RPMI7951 (cell line): ENCODE data around the gene CYBA. TPM values are rescaled to one million over a fixed set of nuclear protein-coding genes. Genes with fewer than 3 reads are reported as not detected.

Source experiments
- DNase-seq: peaks from one replicate; pipeline ENCODE4 v3.0.0-alpha.2; 2012; ENCODE audit warnings: low read depth
- total RNA-seq: library from RNA; depleted of rRNA; stranded (reverse); fragments of >200 nt; shearing (Covaris generic); gene quantifications from 2 replicates; pipeline ENCODE4 v1.2.3, GENCODE V29; 2014; rRNA removed

The CYBA gene
- total RNA-seq, result 30.9 and 40.5 TPM in 2 replicates

GRCh38 chr16:88650749-88651275 is at the start of gene CYBA:
Gene CYBA, minus strand, starts transcription at chr16:88651053. Its CDS starts 40 bp downstream, at chr16:88651013.
- peak; percentile 24 for DNase-seq

- no peak for DNase-seq
Observed at GRCh38 chr16:88700322-88700635, 49.4 kb upstream of the CYBA start.

DNA sequence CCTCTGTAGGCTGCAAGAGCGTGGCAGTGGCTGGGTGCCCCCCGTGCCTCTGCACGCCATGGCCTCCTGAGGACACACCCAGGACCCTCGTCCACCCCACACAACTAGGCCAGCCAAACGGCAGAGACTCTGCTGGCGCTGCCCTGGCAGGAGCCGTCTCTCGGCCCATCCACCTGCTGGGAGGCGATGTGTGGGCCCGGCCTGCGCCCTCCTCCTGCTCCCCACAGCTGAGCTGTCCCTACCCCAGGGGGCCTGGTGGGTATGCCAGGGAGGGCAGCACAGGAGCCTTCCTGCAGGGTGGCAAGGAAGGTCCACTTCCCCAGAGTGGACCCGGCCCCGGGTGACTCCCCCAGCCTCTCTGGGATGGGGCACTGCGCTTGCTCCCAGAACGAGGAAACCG is 48.3 kb upstream of the CYBA start:
- no peak for DNase-seq

DNA sequence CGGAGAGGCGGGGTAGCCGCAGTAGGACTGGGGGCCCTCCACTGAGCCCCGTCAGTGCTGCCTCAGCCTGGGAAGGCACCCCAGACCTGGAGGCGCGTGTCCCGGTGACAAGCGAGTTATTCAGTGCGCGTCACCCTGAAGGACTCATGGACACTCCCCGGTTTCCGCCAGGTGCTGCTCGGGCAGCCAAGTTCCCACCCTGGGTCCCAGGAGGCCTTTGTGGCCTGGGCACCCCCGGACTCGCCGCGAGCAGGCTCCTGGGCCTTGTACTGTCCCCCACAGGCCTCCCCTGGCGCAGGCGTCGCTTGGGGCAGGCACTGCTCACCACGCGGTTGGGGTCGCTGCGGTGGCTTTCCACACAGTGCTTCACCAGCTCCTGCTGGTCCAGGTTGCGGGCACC is 47.8 kb upstream of the CYBA start:
- DNase-seq, result no peak

GRCh38 chr16:88697831-88698615 is 47.2 kb upstream of the CYBA start:
- no peak for DNase-seq

GRCh38 chr16:88697116-88697830 is 46.4 kb upstream of the CYBA start:
- DNase-seq, result no peak

DNA sequence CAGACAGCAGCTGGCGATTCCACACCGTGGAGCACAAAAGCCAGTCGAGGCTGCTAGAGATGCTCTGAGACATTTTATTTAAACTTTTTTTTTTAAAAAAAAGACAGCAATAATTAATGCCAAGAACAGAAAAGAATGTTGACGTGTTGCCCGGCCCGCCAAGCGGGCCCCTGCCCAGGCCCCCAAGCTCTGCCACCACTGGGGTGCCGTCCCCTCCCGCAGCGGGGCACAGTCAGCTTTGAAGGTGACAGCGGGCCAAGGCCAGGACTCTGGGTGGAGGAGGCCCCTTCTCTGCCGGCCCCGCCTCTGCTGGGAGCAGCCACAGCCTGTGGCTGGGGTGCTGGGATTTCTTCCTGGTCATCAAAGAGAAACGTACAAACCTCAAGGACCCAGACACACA is 45.6 kb upstream of the CYBA start:
- no peak for DNase-seq

DNA sequence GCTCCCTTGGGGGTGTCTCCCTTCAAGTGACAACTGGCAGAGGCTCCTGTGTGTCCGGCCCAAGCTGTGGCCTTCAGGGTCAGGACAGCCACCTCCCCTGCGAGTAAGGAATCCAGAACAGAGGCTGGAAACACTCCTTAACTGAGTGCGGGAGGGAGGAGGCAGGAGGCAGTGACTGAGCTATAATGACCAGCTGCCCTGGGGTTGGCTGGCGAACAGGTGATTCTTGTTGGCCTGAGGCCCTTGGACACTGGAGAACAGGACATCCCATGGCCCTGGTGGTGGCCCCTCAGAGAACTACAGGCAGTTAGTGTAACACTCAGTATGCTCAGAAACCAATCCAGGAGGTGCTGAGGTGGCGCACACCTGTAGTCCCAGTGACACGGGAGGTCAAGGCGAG is 44.9 kb upstream of the CYBA start:
- no peak for DNase-seq

DNA sequence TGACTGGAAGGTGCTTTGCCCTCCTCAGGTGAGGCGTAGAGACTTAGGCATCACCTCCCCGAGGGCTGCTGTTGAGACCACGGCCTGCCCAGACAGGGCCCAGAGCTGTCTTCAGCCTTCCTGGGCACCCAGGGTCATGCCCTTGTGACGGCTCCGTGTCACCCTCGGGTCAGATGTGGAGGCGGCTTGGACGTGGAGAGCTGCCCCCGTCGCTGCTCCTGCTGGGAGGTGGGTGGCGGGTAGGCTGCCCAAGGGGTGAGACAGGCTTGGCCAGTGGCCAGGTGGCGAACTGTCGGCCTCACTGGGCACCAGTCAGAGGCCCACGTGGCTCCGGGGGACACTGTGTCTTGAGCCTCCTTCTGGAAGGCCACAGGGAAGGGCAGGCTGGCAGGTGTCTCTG is 44.4 kb upstream of the CYBA start:
- DNase-seq, result no peak

DNA sequence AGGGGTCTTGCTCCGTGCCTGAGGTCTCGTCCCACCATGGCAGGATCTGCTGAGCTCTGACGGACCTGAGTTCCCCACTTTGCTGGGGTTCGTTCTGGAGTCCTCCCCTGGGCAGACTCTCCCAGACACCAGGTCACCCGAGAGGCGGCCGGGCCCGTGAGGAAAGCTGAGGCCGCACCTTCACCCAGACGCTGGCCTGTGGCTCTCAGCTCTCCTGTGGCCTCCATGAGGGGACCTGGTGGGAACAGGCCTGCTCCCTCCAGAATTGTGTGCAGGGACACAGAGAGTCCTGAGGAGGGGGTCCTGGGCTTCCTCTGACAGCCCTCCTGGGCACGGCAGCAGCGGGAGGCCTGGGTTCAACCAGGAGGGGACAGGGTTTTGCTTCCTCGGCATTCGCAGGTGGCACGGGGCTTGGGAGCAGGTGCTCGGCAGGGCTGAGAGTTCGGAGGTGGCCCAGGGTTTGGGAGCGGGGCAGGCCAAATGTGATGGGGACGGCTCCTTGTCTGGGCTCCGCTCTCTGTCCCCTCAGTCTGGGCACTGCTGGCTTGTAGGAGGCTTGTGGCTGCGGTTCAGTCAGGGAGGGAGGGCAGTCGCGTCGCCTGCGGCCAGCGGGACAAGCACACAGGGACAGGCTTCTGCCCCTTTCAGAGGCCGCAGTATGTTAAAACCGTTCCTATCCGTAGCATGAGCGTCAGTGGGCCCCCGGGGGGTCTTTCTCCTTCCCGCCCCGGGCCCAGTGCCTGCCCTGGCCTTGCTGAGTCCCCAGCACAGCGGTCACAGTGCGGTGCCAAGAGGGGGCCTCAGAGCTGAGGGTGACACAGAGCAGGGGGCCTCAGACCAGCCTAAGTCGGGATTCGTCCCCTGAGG is 43.6 kb upstream of the CYBA start:
- DNase-seq, result no peak

DNA sequence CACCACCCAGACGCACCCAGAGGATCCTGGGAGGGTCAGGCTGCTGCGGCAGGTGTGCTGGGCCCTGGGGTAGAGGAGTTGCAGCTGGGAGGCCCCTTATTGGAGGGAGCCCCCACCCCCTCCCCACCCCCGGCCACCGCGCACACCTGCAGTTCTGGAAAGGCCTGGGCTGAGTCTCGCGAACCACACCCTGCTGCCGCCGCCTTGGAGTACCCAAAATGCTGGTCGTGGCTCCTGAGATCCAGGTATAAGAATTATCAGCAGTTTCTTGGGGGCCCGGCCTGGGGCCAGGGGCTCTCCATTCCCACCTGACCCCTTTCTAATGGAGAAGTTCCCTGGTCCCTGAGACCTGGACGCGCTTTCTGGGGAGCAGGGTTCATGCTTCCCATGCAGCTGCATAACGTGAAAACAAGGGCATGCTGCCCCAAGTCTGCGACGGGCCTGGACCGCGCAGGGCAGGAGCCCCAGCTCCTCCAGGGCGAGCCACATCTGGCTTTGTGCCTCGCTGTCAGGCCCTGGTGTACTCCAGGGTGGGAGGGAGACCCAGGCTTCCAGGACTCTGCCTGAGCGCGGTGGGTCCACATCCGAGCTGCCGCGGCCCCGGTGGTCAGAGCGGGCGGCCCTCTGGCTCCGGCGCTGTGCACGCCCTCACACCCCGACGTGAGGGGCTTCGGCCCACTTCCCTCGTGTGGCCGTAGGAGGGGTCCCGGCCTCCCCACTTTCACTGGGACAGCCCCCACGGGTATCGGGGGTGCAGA is 42.7 kb upstream of the CYBA start:
- DNase-seq, result no peak

DNA sequence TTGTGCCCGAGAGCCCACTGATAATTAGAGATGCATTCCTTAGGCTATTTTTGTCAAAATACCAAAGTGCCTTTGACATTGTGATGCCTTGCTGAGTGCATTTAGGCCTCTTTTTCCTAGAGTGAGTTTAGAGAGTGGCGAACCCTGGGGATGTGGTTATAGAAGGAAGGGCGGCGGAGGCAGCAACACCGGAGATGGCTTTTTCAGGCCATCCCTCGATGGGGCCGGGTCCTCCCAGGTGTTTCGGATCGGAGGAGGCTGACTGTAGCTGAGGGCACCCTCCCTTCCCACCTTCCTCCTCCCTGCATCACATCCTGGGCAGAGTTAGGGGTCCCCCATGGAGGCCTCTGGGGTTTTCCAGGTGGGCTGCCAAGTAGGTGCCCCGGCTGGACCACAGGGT is 42.0 kb upstream of the CYBA start:
- no peak for DNase-seq

DNA sequence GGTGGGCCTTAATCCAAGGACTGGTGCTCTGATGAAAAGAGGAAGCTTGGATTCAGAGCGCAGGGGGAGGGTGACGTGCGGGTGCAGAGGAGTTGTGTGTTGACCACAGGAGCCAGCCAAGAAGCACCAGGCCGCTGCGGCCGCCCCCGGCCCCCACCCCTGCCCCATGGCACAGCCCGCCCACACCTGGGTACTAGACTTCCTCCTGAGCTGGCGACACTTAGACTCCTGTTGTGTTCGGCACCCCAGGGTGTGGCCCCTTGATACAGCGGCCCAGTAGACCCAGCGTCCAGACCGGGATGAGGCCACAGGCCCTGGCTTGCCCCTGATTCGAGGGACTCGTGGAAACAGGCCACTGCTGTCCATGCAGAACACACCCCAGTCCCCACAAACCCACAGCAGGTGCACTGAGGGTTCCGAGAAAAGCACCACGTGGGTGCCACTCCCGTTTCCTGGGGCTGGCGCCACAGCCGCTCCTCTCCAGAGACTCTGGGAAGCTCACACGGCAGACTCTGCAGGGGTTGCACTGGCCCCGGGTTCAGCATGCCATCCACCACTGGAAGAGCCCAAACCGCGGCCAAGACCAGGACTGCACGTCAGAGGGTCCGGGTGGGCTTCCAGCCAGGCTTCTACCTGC is 41.2 kb upstream of the CYBA start:
- no peak for DNase-seq

- no peak for DNase-seq
Observed at GRCh38 chr16:88691129-88691813, 40.4 kb upstream of the CYBA start.

GRCh38 chr16:88690341-88691128 is 39.7 kb upstream of the CYBA start:
- DNase-seq, result no peak

DNA sequence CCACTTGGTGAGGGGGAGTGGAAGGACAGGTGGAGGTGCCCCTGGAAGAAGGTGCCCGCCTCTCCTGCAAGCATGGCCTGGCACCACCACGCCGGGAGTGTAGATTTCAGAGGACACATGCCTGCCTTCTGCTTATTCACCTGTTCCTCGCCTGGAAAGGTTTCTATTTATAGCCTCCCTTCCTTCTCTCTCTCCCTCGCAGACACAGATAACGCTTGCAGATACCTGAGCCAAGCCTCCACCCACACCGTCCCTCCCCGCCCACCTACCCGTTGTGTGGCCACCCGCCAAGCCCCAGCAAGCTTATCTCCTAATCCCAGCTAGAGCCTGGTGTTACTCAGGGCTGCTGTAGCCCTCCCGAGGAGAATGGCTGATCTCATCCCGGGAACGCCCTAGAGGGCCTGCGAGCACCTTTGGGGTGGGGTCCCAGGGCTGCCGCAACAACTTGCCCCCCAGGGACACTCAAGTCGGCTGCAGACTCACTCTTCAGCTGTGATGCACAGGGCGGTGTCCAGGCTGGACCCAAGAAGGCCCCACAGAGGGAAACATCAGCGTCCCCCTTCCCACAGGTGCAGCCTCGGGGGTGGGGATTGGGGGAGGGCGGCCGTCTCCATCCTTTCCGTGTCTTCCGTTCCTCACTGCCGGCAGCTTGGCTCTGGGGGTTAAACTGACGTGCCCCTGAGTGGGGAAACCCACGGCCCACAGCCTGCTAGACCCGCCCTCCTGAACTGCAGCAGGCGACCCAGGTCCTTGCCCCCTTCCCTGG is 37.3 kb upstream of the CYBA start:
- no peak for DNase-seq

DNA sequence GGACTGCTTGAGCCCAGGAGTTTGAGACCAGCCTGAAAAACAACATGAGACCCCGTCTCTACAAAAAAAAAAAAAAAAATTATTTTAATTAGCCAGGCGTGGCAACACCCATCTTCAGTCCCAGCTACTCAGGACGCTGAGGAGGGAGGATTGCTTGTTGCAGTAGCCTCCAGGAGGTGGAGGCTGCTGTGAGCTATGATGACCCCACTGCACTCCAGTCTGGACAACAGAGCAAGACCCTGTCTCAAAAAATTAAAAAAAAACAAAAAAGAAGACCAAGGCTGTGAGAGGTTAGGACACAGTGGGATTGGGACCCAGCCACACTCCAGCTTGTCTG is 36.8 kb upstream of the CYBA start:
- DNase-seq, result no peak

GRCh38 chr16:88687254-88687576 is 36.4 kb upstream of the CYBA start:
- no peak for DNase-seq
